BE2C (cell line): ENCODE data around the gene NFIX.
A peak's percentile ranks its signal among the peaks of the same experiment; 100 is the strongest.

Source experiments
- DNase-seq: peaks from one replicate; pipeline ENCODE4 v3.0.0-alpha.2; 2020
- H3K27me3 ChIP-seq: fragments of 250-450 bp; sonication (Bioruptor Pico); 2 replicates; pipeline ENCODE4 v1.5.1; 2020; ENCODE audit warnings: mild to moderate bottlenecking
- H3K36me3 ChIP-seq: fragments of 250-450 bp; sonication (Bioruptor Pico); 2 replicates; pipeline ENCODE4 v1.5.1; 2020; ENCODE audit warnings: mild to moderate bottlenecking
- H3K4me1 ChIP-seq: fragments of 250-450 bp; sonication (Bioruptor Pico); 2 replicates; pipeline ENCODE4 v1.5.1; 2020
- H3K4me3 ChIP-seq: 2 replicates; pipeline ENCODE4 v1.5.1; 2011; ENCODE audit warnings: low read depth, low read length
- H3K9me3 ChIP-seq: fragments of 250-450 bp; sonication (Bioruptor Pico); 2 replicates; pipeline ENCODE4 v1.5.1; 2020
- CTCF ChIP-seq: IDR thresholded peaks from 2 replicates; pipeline ENCODE4 v1.5.1; 2012; ENCODE audit warnings: mild to moderate bottlenecking, low read depth, low read length

NFIX gene

GRCh38 chr19:12992729-12993128 is 2.5 kb upstream of the NFIX start:
- H3K36me3 ChIP-seq = no peaks in the 10 kb centered on the region
- DNase-seq = no peak
- H3K27me3 ChIP-seq = no peaks in the 10 kb centered on the region
- H3K9me3 ChIP-seq = no peaks in the 10 kb centered on the region
- TF ChIP-seq CTCF = no peak
- H3K4me3 ChIP-seq = no peak overlapping the region
- H3K4me1 ChIP-seq = no peaks in the 10 kb centered on the region

- H3K4me1 ChIP-seq = no peaks in the 10 kb centered on the region
- DNase-seq = no peak
- no peak overlapping the region for H3K4me3 ChIP-seq
- no peaks in the 10 kb centered on the region for H3K36me3 ChIP-seq
- TF ChIP-seq CTCF = no peak
- H3K27me3 ChIP-seq = no peaks in the 10 kb centered on the region
- no peaks in the 10 kb centered on the region for H3K9me3 ChIP-seq
Measured at GRCh38 chr19:12993562-12993961, 1.7 kb upstream of the NFIX start.

GRCh38 chr19:12995596-12996405 is 526 bp downstream of the NFIX start:
- no peaks in the 10 kb centered on the region for H3K9me3 ChIP-seq
- no peaks in the 10 kb centered on the region for H3K27me3 ChIP-seq
- no peak for TF ChIP-seq CTCF
- no peaks in the 10 kb centered on the region for H3K36me3 ChIP-seq
- H3K4me3 ChIP-seq = peak overlapping the region; percentile 56
- no peak for DNase-seq
- H3K4me1 ChIP-seq = no peaks in the 10 kb centered on the region

- no peaks in the 10 kb centered on the region for H3K4me1 ChIP-seq
- H3K9me3 ChIP-seq = no peaks in the 10 kb centered on the region
- H3K36me3 ChIP-seq = no peaks in the 10 kb centered on the region
- no peak overlapping the region; the same call in 1 of the 2 replicates for H3K4me3 ChIP-seq
- no peaks in the 10 kb centered on the region for H3K27me3 ChIP-seq
- no peak for TF ChIP-seq CTCF
- no peak for DNase-seq
Measured at GRCh38 chr19:12996406-12997094, 1.3 kb downstream of the NFIX start.

GRCh38 chr19:12997179-12997966 is 2.1 kb downstream of the NFIX start:
- Histone ChIP-seq H3K36me3 (no peaks in the 10 kb centered on the region), H3K4me1 (no peaks in the 10 kb centered on the region), H3K9me3 (no peaks in the 10 kb centered on the region), H3K27me3 (no peaks in the 10 kb centered on the region), H3K4me3 (no peak overlapping the region)
- no peak for DNase-seq
- TF ChIP-seq CTCF = no peak
